NCI-H526 treated with DMSO at 0.1 percent for 48 hours (cell line): ENCODE measurements around the gene HNRNPA2B1.

Experiments
- DNase-seq: peaks from one replicate; lab custom pipeline; 2025; lab: John Stamatoyannopoulos, UW

Gene HNRNPA2B1

GRCh38 chr7:26200444-26201246, at the start of gene HNRNPA2B1:
Gene HNRNPA2B1, minus strand, starts transcription at chr7:26200746. Its CDS starts 169 bp downstream, at chr7:26200577.
- peak; percentile 95 for DNase-seq

- no peak for DNase-seq
Measured at GRCh38 chr7:26250239-26250638, 49.7 kb upstream of the HNRNPA2B1 start.

- DNase-seq = no peak
Measured at GRCh38 chr7:26245150-26245549, 44.6 kb upstream of the HNRNPA2B1 start.

- no peak for DNase-seq
Measured at GRCh38 chr7:26238032-26238431, 37.5 kb upstream of the HNRNPA2B1 start.

DNA sequence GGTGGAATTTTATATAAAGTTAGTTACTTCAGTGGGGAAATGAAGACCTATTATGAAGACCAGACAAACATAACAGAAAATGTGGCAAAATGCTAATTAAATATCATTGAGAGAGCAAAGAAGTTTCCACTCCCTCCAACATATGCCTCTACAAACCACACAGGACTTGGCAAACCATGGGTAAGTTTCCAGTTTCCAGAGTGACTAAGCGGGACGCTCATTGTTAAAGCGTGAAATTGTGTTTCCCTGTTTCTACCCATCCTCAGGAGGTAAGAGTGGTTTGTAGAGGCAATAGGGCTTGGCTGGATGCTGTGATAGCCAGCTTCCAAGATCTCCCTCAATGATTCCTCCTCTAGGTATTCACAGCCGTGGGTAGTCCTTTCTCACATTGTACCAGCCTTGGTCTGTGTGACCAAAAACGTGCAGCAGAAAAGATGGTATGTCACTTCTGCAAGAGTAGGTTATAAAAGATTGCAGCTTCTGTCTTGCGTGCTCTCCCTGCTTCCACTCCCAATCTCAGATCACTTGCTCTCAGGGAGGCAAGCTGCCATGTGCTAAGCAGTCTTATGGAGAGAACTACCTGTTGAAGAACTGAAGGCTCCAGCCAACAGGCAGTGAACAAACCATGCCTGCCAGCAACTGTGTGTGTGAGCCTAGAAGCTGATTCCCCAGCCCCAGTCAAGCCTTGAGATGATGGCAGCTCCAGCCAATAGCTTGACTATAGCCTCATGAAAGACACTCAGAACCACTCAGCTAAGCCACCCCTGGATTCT, 36.7 kb upstream of the HNRNPA2B1 start:
- no peak for DNase-seq

DNA sequence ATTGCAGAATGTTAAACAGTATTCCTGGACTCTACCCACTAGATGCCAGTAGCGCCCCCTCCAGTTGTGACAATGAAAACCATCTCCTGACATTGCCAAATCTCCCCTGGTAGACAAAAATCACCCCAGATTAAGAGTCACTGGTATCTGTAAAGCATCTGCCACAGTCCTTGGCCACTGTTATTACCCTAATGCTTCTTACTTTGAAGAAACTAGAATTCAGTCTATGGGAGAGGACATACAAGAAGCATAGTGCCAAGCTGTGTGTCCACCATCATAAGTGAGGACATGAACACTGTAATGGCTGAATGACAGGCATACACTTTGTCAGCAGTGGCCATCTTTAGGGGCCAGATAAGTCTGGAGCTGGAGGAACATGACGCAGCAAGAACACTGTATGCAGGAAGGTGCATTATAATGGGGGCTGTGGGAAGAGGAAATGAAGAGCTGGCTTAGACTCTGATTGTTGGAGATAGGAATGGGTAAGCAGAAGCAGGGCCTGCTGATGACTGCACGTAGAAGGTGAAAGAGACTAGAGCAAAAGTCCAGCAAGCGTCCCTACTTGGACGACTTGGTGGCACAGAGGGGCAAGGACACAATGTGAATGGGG, 33.5 kb upstream of the HNRNPA2B1 start:
- DNase-seq = no peak

DNA sequence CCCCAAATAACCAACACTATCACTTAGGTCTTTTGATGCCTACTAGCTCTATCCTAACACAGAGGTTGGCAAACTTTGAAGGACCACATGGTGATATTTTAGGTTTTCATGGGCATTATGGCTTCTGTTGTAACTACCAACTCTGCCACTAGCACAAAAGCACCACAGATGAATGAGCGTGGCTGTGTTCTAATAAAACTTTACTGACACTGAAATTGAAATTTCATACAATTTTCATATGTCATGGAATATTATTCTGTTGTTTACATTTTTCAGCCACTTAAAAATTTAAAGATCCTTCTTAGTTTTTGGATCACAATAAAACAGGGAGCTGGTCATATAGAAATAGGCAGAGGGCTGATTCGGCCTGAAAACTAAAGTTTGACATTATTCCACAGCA, 27.4 kb upstream of the HNRNPA2B1 start:
- no peak for DNase-seq

DNA sequence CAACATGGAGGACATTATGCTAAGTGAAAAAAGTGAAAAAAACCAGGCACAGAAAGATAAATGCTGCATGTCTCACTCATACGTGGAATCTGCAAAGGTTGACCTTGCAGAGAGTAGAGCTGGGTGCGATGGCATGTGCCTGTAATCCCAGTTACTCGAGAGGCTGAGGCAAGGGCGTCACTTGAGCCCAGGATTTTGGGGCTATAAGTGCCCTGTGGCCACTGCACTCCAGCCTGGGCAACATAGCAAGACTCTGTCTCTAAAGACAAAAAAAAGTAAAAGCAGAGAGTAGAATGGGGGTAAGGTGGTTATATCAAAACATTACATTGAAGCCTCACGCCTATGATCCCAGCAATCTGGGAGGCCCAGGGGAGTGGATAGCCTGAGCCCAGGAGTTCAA, 23.8 kb upstream of the HNRNPA2B1 start:
- DNase-seq = no peak

GRCh38 chr7:26216049-26216448, 15.5 kb upstream of the HNRNPA2B1 start:
- DNase-seq = peak; percentile 63

GRCh38 chr7:26213807-26214515, 13.4 kb upstream of the HNRNPA2B1 start:
- no peak for DNase-seq

DNA sequence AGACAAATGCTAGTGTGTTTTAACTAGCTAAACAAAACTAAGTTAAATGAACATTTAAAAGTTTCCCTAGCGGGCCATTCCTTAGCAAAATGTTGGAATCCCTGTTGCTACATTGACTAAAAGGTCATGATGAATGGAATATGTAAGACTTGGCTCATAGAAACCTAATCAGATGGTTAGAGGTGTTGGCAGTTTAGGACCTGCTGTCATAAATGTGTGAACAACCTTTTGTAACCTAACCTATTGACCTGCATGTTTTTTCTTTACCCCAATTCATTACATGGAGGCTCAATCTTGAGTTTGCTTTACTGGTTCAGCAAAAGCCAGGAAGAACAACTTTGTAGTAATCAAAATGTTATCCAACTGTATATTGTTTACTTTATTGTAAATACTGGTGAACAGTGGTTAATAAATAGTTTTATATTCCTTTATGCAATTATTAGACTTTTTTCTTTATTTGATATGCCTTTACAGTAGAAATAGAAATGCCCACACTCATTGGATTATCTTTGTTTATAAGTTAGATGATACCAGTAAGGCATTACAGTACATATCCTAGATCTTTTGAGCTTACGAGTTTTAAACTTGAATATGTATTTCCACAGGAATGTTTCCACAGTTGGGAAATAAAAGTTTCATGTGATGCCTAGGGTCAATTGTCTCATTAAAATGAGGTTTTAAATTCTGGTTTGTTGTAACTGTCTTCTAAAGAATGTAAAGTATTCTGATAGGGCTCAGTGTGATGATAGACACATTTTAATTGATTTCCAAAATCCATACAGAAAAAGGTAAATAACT, 12.6 kb upstream of the HNRNPA2B1 start:
- DNase-seq = no peak

GRCh38 chr7:26208040-26208439, 7.5 kb upstream of the HNRNPA2B1 start:
- DNase-seq = no peak

DNA sequence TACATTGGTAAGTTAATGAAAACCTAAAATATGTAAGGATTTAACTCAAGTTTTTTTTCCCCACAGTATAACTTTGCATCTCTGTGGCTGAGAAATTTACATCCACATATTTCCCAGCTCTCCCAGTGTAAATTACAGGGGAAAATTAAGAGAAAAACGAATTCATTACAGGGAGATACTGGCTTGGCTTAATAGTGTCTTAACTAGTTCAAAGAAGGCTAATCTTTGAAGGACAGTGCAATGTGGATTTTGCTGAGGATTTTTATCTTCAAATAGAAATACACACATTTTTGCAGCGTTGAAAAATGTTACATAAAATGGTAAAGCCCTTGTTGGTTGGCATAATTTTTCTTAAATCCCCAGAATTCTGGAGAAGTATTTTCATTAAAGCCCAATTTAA, 2.5 kb upstream of the HNRNPA2B1 start:
- no peak for DNase-seq

GRCh38 chr7:26202019-26202990, 1.8 kb upstream of the HNRNPA2B1 start:
- DNase-seq = peak; percentile 56

GRCh38 chr7:26201247-26202018, 887 bp upstream of the HNRNPA2B1 start, which contains the start of gene CBX3:
Gene CBX3, plus strand, starts transcription at chr7:26201745. Its CDS starts 1,254 bp downstream, at chr7:26202999.
- peak; percentile 93 for DNase-seq

DNA sequence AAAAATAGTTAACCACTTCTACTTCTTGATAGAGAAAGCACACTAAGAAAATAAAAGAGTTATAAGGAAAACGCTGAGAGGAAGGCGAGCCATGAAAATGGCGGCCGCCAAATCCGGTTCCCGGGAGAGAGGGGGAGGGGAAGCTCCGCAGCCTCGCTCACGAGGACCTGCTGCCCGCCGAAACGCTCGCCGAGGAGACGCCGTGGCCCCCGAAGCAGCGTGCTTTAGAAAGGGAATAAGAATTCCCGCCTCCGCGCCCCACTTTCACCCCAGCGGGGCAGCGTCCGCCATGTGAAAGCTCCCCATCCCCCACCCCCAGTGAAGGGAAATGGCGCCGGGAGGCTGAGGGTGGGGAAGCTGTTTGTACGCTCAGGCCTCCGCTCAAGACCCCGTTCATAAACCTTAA, 505 bp downstream of the HNRNPA2B1 start:
- peak; percentile 51 for DNase-seq

DNA sequence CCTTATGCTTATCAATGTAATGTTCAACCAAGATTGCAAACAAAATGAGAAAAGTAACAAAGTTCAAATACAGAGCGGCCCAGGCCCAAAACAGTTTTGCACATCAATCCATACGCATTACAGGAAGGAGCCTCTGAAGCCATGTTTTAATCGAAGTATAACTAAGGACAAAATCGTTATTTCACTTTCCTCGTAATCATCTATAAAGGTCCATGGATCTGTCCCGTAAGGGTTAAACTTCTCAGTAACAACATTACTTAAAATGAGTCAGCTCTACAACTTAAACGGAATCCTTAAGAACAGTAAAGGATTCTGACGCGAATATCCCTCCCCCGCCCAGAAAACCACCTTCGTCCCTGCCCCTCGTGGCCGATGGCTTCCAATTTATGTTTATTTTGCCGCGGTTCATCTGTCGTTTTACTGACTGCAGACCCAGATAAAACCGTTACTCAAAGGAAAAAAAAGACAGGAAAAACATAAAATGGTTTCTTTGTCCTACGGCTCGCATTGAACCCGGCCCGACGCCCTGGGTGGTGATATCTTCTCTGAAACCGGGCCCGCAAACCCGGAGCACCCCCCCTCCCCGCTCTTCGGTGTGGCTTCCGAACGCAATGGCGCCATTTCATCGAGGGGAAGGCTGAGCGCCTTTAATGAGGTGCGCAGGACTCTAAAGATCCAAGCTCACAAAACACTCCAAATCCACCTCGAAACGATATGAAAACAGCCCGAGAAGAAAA, 1.1 kb downstream of the HNRNPA2B1 start:
- DNase-seq = no peak

DNA sequence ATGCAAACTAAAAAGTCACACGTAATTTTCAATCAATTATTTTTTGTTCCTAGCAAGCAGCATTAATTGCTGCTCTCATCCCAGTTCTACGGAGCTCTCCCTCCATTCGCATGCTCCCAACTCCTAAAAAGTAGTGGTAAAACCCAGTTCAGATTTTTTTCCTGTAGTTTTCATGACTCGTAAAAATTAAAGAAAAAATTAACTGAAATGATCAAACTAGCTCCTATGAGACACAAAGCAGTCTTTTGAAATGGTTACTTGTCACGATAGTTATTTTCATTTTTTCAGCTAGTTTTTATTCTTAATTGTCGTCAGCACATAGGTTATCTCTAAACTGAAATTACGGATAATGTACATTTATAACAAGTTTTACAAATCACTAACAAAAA, 1.8 kb downstream of the HNRNPA2B1 start:
- no peak for DNase-seq
